KBM-7 (cell line): Measurements from ENCODE around the gene IRAK2.
"Not testable (repeated sequence)": the region's sequence is repeated elsewhere in the genome, so short reads cannot be mapped to it uniquely, and the experiment has no call there.

ENCODE experiments used
- DNase-seq: peaks from one replicate; pipeline ENCODE4 v3.0.0-alpha.2; 2015
- in situ Hi-C: fragments of 300-500 bp; cut with MboI; formaldehyde crosslinking; loops from 2 replicates; pipeline ENCODE4 v1.14.3; 2020; ENCODE audit warnings: low sequenced_read_pairs, low pct_unique_long_range_greater_than_20kb, mixed read lengths

Gene IRAK2

GRCh38 chr3:10244009-10244408 lies 79.3 kb downstream of the IRAK2 start:
- in situ Hi-C loops: no loop called here
- peak; percentile 39 for DNase-seq

- peak; percentile 34 for DNase-seq
- in situ Hi-C loops: no loop called here
Measured at GRCh38 chr3:10245081-10245712, 80.5 kb downstream of the IRAK2 start.

GRCh38 chr3:10247679-10248183 lies 83.0 kb downstream of the IRAK2 start:
- in situ Hi-C loops: no loop called here

GRCh38 chr3:10248184-10248983 lies 83.7 kb downstream of the IRAK2 start, which contains the start of gene TATDN2:
Gene TATDN2, plus strand, starts transcription at chr3:10248459. Its CDS starts 742 bp downstream, at chr3:10249201.
- DNase-seq: peak; percentile 97
- in situ Hi-C loops: no loop called here

More at GRCh38 chr3:10247679-10248183, 83.0 kb downstream of the IRAK2 start:
- no peak for DNase-seq

- in situ Hi-C loops: no loop called here
- DNase-seq: peak; percentile 39
Measured at GRCh38 chr3:10248984-10249748, 84.4 kb downstream of the IRAK2 start.

- DNase-seq: no peak
- in situ Hi-C loops: no loop called here
Measured at GRCh38 chr3:10249833-10250232, 85.1 kb downstream of the IRAK2 start.

- in situ Hi-C loops: no loop called here
Measured at GRCh38 chr3:10251006-10251405, 86.3 kb downstream of the IRAK2 start.

GRCh38 chr3:10253731-10254130 lies 89.0 kb downstream of the IRAK2 start:
- in situ Hi-C loops: no loop called here
- no peak for DNase-seq

More at GRCh38 chr3:10251006-10251405, 86.3 kb downstream of the IRAK2 start:
- no peak for DNase-seq

GRCh38 chr3:10255835-10256234 lies 91.1 kb downstream of the IRAK2 start:
- in situ Hi-C loops: no loop called here

GRCh38 chr3:10259036-10259435 lies 94.3 kb downstream of the IRAK2 start:
- in situ Hi-C loops: no loop called here
- DNase-seq: no peak

More at GRCh38 chr3:10255835-10256234, 91.1 kb downstream of the IRAK2 start:
- no peak for DNase-seq

GRCh38 chr3:10259798-10260197 lies 95.1 kb downstream of the IRAK2 start:
- in situ Hi-C loops: no loop called here
- no peak for DNase-seq

GRCh38 chr3:10260211-10260701 lies 95.5 kb downstream of the IRAK2 start:
- DNase-seq: no peak
- in situ Hi-C loops: no loop called here

- no peak for DNase-seq
- in situ Hi-C loops: no loop called here
Measured at GRCh38 chr3:10262027-10262426, 97.3 kb downstream of the IRAK2 start.

GRCh38 chr3:10263646-10264363 lies 99.1 kb downstream of the IRAK2 start:
- peak; percentile 70 for DNase-seq
- in situ Hi-C loops: no loop called here

GRCh38 chr3:10265833-10266232 lies 101.1 kb downstream of the IRAK2 start:
- no peak for DNase-seq
- in situ Hi-C loops: no loop called here

GRCh38 chr3:10266936-10267335 lies 102.2 kb downstream of the IRAK2 start:
- DNase-seq, in situ Hi-C loops: not testable (repeated sequence)

- no peak for DNase-seq
Measured at GRCh38 chr3:10268116-10268515, 103.4 kb downstream of the IRAK2 start.

GRCh38 chr3:10268930-10269329 lies 104.2 kb downstream of the IRAK2 start:
- in situ Hi-C loops: no loop called here
- DNase-seq: no peak

More at GRCh38 chr3:10268116-10268515, 103.4 kb downstream of the IRAK2 start:
- in situ Hi-C loops: no loop called here

- no peak for DNase-seq
- in situ Hi-C loops: no loop called here
Measured at GRCh38 chr3:10269443-10269842, 104.7 kb downstream of the IRAK2 start.
